Measurements from ENCODE around the gene SRP54.

SRP54 gene

DNA sequence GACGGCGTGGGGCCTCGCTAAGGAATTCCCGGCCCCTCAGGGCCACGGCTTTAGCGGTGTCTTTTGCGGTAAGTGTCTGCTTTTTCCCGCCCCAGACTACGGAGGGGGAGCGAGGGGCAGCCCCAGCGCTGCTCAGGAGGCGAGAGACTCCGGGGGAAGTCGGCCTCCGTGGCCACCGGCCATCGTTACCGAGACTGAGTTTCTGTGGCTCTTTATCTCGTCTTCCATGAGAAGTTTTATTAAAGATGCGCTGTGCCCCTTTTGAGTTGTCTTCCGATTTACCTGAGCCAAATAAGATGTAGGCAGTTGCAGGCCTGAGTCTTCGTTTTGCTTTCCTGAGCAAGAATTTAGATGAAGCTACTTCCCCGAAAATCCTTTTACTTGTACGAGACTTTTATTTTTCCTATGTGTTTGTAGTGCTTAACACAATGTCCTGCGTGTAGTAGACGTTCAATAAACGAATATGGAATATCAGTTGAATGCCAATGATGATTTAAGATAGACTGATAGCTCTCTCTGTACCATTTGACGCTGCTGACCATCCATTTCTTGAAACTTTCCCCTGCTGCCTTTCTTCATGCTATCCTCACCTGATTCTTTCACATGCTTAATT is 462 bp downstream of the SRP54 start:
- peak overlapping the region; percentile 56 for H3K4me3 ChIP-seq (ENCODE audit: low read depth, low read length)
- TF ChIP-seq, protein P1, sequence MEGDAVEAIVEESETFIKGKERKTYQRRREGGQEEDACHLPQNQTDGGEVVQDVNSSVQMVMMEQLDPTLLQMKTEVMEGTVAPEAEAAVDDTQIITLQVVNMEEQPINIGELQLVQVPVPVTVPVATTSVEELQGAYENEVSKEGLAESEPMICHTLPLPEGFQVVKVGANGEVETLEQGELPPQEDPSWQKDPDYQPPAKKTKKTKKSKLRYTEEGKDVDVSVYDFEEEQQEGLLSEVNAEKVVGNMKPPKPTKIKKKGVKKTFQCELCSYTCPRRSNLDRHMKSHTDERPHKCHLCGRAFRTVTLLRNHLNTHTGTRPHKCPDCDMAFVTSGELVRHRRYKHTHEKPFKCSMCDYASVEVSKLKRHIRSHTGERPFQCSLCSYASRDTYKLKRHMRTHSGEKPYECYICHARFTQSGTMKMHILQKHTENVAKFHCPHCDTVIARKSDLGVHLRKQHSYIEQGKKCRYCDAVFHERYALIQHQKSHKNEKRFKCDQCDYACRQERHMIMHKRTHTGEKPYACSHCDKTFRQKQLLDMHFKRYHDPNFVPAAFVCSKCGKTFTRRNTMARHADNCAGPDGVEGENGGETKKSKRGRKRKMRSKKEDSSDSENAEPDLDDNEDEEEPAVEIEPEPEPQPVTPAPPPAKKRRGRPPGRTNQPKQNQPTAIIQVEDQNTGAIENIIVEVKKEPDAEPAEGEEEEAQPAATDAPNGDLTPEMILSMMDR (IDR thresholded peaks at IDR 0.05; ENCODE audit: borderline replicate concordance, insufficient read depth, low read depth, low read length): no peak

DNA sequence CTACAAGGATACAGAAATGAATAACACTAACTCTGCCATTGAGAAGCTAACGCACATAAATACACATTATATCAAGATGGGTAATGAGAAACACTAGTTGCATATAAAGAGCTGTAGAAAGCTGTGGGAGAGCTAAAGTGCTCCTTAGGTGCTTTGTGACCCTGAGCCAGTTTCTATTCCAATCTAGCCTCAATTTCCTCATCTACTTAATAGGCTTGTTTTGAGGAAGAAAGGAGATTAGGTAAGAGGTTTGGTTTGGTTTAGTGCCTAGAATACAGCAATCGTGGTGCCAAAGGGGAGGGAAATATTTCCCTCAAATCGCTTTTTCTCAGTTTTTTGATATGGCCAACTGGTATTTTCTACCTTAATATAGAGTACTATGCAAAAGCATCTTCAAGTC is 994 bp downstream of the SRP54 start:
- TF ChIP-seq, protein P1 (IDR thresholded peaks at IDR 0.05; ENCODE audit: borderline replicate concordance, insufficient read depth, low read depth, low read length): no peak
- peak overlapping the region; percentile 56 for H3K4me3 ChIP-seq (ENCODE audit: low read depth, low read length)

DNA sequence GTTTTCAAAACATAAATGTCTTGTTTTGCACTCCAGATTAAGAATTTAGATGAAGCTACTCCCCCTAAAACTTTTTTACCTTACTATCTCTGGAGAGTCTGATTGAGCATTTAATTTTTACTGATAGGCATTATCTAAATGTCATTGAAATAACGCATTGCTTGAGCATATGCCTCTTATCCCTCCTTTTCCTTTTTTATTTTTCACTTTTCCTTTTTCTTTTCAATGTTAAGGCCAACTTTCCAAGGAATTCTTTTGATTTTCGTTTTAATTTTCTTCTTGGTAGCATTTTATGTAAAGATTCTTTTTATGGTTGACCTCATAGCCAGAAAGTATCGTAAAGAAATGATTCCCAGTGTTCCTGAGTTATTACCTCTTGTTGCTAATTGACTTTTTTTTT is 2.9 kb downstream of the SRP54 start:
- TF ChIP-seq, protein P1 (IDR thresholded peaks at IDR 0.05; ENCODE audit: borderline replicate concordance, insufficient read depth, low read depth, low read length): no peak
- no peak overlapping the region for H3K4me3 ChIP-seq (ENCODE audit: low read depth, low read length)

DNA sequence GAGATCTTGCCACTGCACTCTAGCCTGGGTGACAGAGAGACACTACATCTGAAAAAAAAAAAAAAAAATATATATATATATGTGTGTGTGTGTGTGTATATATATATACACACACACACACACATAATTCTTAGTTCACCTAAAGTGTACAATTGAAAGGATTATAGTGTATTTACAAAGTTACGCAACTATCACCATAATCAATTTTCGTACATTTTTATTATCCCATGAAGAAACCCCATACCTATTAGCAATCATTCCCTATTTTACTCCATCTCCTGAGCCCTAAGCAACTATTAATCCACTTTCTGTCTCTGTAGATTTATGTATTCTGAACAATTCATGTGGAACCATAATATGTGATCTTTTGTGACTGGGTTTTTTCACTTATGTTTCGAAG is 4.4 kb downstream of the SRP54 start:
- H3K4me3 ChIP-seq (ENCODE audit: low read depth, low read length): no peak overlapping the region
- TF ChIP-seq, protein P1 (IDR thresholded peaks at IDR 0.05; ENCODE audit: borderline replicate concordance, insufficient read depth, low read depth, low read length): no peak

DNA sequence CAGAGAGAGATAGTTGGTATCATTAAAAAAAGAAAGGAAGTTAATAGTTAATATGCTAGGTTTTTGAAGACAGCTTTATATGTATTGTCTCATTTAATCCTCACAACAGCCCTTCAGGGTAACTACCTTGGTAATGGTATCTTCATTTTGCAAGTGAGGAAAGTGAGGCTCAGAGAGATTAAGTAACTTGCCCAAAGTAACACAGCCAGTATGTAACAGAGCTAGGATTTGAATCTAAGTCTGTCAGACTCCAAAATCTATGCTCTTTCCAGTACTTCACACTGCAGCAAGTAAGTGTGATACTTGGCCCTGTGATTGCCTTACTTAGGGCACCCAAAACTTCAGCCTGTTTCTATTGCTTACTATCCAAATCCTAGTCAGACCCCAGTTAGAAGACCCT is 7.0 kb downstream of the SRP54 start:
- H3K4me3 ChIP-seq (ENCODE audit: low read depth, low read length): no peak overlapping the region
- TF ChIP-seq, protein P1 (IDR thresholded peaks at IDR 0.05; ENCODE audit: borderline replicate concordance, insufficient read depth, low read depth, low read length): no peak

DNA sequence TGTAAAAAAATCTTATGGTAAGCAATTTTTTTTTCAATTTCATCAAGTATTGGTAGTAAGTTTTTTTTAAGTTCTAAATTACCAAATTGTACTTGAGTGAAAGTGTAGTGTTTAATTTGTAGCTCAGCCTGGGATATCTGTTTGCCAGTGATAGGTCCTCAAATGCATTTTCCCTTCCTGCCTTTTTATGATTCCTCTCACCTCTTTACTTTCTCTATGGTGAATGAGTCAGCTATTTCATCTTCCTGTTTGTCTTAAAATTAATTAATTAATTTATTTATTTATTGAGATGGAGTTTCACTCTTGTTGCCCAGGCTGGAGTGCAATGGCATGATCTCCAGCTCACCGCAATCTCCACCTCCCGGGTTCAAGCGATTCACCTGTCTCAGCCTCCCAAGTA is 10.6 kb downstream of the SRP54 start:
- no peak overlapping the region for H3K4me3 ChIP-seq (ENCODE audit: low read depth, low read length)
- TF ChIP-seq, protein P1 (IDR thresholded peaks at IDR 0.05; ENCODE audit: borderline replicate concordance, insufficient read depth, low read depth, low read length): no peak

DNA sequence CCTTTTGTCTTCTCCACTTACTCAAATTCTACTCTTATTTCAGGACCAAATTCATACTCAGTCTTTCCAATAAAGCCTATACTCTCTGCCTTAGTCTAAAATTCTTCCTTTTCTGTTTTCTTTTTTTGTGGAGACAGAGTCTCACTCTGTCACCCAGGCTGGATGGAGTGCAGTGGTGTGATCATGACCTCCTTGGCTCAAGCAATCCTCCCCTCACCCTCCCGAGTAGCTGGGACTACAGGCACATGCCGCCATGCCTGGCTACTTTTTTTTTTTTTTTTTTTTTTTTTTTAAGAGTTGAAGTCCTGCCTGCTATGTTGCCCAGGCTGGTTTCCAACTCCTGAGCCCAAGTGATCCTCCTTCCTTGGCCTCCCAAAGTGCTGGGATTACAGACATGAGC is 11.9 kb downstream of the SRP54 start:
- H3K4me3 ChIP-seq (ENCODE audit: low read depth, low read length): no peak overlapping the region
- TF ChIP-seq, protein P1 (IDR thresholded peaks at IDR 0.05; ENCODE audit: borderline replicate concordance, insufficient read depth, low read depth, low read length): no peak

All from GM12875 (cell line).